ENCODE measurements around the gene TRAPPC10. TPM values are rescaled to one million over a fixed set of nuclear protein-coding genes. Genes with fewer than 3 reads are reported as not detected.

Gene TRAPPC10
- total and polyA plus RNA-seq, 9 of the 15 experiments (the other 6 are each of a cell fraction or from before 2014, with no cell fraction given) = 1.1 to 33.8 (median 24.3) TPM

GRCh38 chr21:43975469-43976098, 36.5 kb upstream of the TRAPPC10 start (continued):
- TF ChIP-seq, protein P1, sequence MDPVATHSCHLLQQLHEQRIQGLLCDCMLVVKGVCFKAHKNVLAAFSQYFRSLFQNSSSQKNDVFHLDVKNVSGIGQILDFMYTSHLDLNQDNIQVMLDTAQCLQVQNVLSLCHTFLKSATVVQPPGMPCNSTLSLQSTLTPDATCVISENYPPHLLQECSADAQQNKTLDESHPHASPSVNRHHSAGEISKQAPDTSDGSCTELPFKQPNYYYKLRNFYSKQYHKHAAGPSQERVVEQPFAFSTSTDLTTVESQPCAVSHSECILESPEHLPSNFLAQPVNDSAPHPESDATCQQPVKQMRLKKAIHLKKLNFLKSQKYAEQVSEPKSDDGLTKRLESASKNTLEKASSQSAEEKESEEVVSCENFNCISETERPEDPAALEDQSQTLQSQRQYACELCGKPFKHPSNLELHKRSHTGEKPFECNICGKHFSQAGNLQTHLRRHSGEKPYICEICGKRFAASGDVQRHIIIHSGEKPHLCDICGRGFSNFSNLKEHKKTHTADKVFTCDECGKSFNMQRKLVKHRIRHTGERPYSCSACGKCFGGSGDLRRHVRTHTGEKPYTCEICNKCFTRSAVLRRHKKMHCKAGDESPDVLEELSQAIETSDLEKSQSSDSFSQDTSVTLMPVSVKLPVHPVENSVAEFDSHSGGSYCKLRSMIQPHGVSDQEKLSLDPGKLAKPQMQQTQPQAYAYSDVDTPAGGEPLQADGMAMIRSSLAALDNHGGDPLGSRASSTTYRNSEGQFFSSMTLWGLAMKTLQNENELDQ (CRISPR knock-in tag; IDR thresholded peaks at IDR 0.05; ENCODE audit: borderline replicate concordance) = 0 out of 2 replicates have a peak, but pooled peaks have one; percentile 58
- no peak for TF ChIP-seq SRSF7 (optimal IDR thresholded peaks at IDR 0.05; ENCODE audit: low read depth, low read length)
- no peak for TF ChIP-seq ZNF584 (CRISPR knock-in tag; IDR thresholded peaks at IDR 0.05; ENCODE audit: low read depth)
- no peak for TF ChIP-seq KLF6 (CRISPR knock-in tag; IDR thresholded peaks at IDR 0.05; ENCODE audit: borderline replicate concordance)
- no peak for TF ChIP-seq HEY1 (CRISPR knock-in tag; IDR thresholded peaks at IDR 0.05; ENCODE audit: borderline replicate concordance)
- TF ChIP-seq MNT (conservative IDR thresholded peaks at IDR 0.05) = peak in 1 of 2 experiments; percentile 33; a peak in 1 of 4 replicates
- TF ChIP-seq, protein P2, sequence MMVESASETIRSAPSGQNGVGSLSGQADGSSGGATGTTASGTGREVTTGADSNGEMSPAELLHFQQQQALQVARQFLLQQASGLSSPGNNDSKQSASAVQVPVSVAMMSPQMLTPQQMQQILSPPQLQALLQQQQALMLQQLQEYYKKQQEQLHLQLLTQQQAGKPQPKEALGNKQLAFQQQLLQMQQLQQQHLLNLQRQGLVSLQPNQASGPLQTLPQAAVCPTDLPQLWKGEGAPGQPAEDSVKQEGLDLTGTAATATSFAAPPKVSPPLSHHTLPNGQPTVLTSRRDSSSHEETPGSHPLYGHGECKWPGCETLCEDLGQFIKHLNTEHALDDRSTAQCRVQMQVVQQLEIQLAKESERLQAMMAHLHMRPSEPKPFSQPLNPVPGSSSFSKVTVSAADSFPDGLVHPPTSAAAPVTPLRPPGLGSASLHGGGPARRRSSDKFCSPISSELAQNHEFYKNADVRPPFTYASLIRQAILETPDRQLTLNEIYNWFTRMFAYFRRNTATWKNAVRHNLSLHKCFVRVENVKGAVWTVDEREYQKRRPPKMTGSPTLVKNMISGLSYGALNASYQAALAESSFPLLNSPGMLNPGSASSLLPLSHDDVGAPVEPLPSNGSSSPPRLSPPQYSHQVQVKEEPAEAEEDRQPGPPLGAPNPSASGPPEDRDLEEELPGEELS (CRISPR knock-in tag; IDR thresholded peaks at IDR 0.05; ENCODE audit: borderline replicate concordance) = no peak
- TF ChIP-seq SMAD1 (IDR thresholded peaks at IDR 0.05; ENCODE audit: low read depth, low read length, partially characterized antibody) = no peak
- TF ChIP-seq, protein P3, sequence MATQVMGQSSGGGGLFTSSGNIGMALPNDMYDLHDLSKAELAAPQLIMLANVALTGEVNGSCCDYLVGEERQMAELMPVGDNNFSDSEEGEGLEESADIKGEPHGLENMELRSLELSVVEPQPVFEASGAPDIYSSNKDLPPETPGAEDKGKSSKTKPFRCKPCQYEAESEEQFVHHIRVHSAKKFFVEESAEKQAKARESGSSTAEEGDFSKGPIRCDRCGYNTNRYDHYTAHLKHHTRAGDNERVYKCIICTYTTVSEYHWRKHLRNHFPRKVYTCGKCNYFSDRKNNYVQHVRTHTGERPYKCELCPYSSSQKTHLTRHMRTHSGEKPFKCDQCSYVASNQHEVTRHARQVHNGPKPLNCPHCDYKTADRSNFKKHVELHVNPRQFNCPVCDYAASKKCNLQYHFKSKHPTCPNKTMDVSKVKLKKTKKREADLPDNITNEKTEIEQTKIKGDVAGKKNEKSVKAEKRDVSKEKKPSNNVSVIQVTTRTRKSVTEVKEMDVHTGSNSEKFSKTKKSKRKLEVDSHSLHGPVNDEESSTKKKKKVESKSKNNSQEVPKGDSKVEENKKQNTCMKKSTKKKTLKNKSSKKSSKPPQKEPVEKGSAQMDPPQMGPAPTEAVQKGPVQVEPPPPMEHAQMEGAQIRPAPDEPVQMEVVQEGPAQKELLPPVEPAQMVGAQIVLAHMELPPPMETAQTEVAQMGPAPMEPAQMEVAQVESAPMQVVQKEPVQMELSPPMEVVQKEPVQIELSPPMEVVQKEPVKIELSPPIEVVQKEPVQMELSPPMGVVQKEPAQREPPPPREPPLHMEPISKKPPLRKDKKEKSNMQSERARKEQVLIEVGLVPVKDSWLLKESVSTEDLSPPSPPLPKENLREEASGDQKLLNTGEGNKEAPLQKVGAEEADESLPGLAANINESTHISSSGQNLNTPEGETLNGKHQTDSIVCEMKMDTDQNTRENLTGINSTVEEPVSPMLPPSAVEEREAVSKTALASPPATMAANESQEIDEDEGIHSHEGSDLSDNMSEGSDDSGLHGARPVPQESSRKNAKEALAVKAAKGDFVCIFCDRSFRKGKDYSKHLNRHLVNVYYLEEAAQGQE (IDR thresholded peaks at IDR 0.05; ENCODE audit: borderline replicate concordance) = peak; percentile 84
- TF ChIP-seq, protein P3 (CRISPR knock-in tag; IDR thresholded peaks at IDR 0.05; ENCODE audit: low read depth) = no peak
- no peak for TF ChIP-seq CHD1 (IDR thresholded peaks at IDR 0.05; ENCODE audit: low read length)
- TF ChIP-seq L3MBTL2 (IDR thresholded peaks at IDR 0.05) = peak; percentile 38; the same call in 1 of the 2 replicates
- no peak for TF ChIP-seq ETV5 (CRISPR knock-in tag; IDR thresholded peaks at IDR 0.05; ENCODE audit: low read depth)

All from K562 (cell line).